H1 (cell line): Measurements from ENCODE around the gene MGMT. TPM values are rescaled to one million over a fixed set of nuclear protein-coding genes. Genes with fewer than 3 reads are reported as not detected.

ENCODE experiments used
- CTCF ChIA-PET: fragments of 300-600 bp; sonication (Branson Sonifier 250); formaldehyde crosslinking; loops from one replicate; lab custom pipeline; 2021; ENCODE audit not compliant: partially characterized antibody; lab: Charles Lee
- POLR2A ChIA-PET: fragments of 300-600 bp; sonication (Branson Sonifier 250); formaldehyde crosslinking; loops from one replicate; lab custom pipeline; 2021; ENCODE audit warnings: inconsistent platforms; ENCODE audit not compliant: partially characterized antibody; lab: Charles Lee
- DNase-seq, 2 experiments: peaks; one replicate each; pipeline versions ENCODE4 v3.0.0 to v3.0.0-alpha.2; 2010 to 2022; ENCODE audit warnings: low spot score in 2 of 2, low read depth in 1 of 2, mixed read lengths in 1 of 2
- FAIRE-seq: peaks from 2 replicates; lab custom pipeline; 2011; peaks lifted over from hg19 to GRCh38; lab: Jason Lieb, UNC
- H2AFZ ChIP-seq: 2 replicates; pipeline ENCODE4 v1.8.1; 2012; ENCODE audit warnings: low read length, inconsistent platforms
- H2AK5ac ChIP-seq: 2 replicates; pipeline ENCODE4 v1.6.1; 2013; ENCODE audit warnings: low read depth, low read length
- H2BK120ac ChIP-seq: replicated peaks from 2 replicates; pipeline ENCODE3; 2013; ENCODE audit warnings: low read depth, low read length, inconsistent platforms
- H2BK12ac ChIP-seq: 2 replicates; pipeline ENCODE4 v1.6.1; 2013; ENCODE audit warnings: low read depth, low read length
- H2BK15ac ChIP-seq: 2 replicates; pipeline ENCODE4 v1.6.1; 2013; ENCODE audit warnings: low read length
- H2BK20ac ChIP-seq: 2 replicates; pipeline ENCODE4 v1.6.1; 2013; ENCODE audit warnings: low read length
- H2BK5ac ChIP-seq: 2 replicates; pipeline ENCODE4 v1.6.1; 2013; ENCODE audit warnings: low read depth, low read length
- H3K14ac ChIP-seq: 2 replicates; pipeline ENCODE4 v1.6.1; 2013; ENCODE audit warnings: inconsistent platforms; ENCODE audit not compliant: insufficient read length
- H3K18ac ChIP-seq: 2 replicates; pipeline ENCODE4 v1.6.1; 2013; ENCODE audit warnings: low read length; ENCODE audit errors: extremely low read depth
- H3K23ac ChIP-seq: 2 replicates; pipeline ENCODE4 v1.6.1; 2013; ENCODE audit warnings: inconsistent platforms; ENCODE audit not compliant: insufficient read length
- H3K23me2 ChIP-seq: 2 replicates; pipeline ENCODE4 v1.6.1; 2013; ENCODE audit warnings: low read depth, low read length
- H3K27ac ChIP-seq: 2 replicates; pipeline ENCODE4 v1.6.1; 2011; ENCODE audit warnings: low read depth, low read length, inconsistent platforms
- H3K27me3 ChIP-seq, 4 experiments: replicated peaks in 1 of 4; 1 replicate in 1 of 4; 2 replicates in 3 of 4; pipeline versions ENCODE4 v1.6.1 to v1.8.1; 2011 to 2013; ENCODE audit warnings: low read length in 3 of 4, mild to moderate bottlenecking in 3 of 4, inconsistent platforms in 2 of 4, mixed read lengths in 2 of 4, moderate library complexity in 1 of 4; ENCODE audit not compliant: control insufficient read depth in 3 of 4, insufficient read depth in 3 of 4; ENCODE audit errors: extremely low read depth in 1 of 4
- H3K36me3 ChIP-seq, 4 experiments: 2 replicates each; pipeline versions ENCODE4 v1.6.1 to v1.8.1; 2011 to 2013; ENCODE audit warnings: mild to moderate bottlenecking in 4 of 4, low read length in 3 of 4, moderate library complexity in 2 of 4, control low read depth in 1 of 4, inconsistent platforms in 1 of 4; ENCODE audit not compliant: insufficient read depth in 4 of 4, control insufficient read depth in 2 of 4
- H3K4ac ChIP-seq: replicated peaks from 2 replicates; pipeline ENCODE3; 2013; ENCODE audit warnings: low read length, low read depth, mixed read lengths, inconsistent platforms; ENCODE audit not compliant: insufficient read length
- H3K4me1 ChIP-seq, 4 experiments: replicated peaks in 1 of 4; 1 replicate in 1 of 4; 2 replicates in 3 of 4; pipeline versions ENCODE4 v1.6.1 to v1.8.1; 2011 to 2013; ENCODE audit warnings: low read length in 3 of 4, inconsistent platforms in 2 of 4, mixed read lengths in 1 of 4; ENCODE audit not compliant: insufficient read depth in 4 of 4, control insufficient read depth in 3 of 4
- H3K4me2 ChIP-seq, 2 experiments: 2 replicates each; pipeline versions ENCODE4 v1.6.1 to v1.8.1; 2011 to 2013; ENCODE audit warnings: low read depth in 2 of 2, low read length in 2 of 2, control low read depth in 1 of 2, inconsistent platforms in 1 of 2, mild to moderate bottlenecking in 1 of 2; ENCODE audit not compliant: insufficient read depth in 1 of 2
- H3K4me3 ChIP-seq, 4 experiments: fragments of 200-600, 300-600 bp in 1 of 4; sonication (generic), shearing (Covaris generic), sonication (Bioruptor Twin) in 1 of 4; 2 replicates each; pipeline versions ENCODE4 v1.5.1 to v1.8.1; 2011 to 2016; ENCODE audit warnings: low read length in 4 of 4, low read depth in 3 of 4, control low read depth in 2 of 4, inconsistent platforms in 2 of 4, mild to moderate bottlenecking in 2 of 4, mixed read lengths in 1 of 4, moderate library complexity in 1 of 4; ENCODE audit not compliant: insufficient read depth in 2 of 4; ENCODE audit errors: extremely low read depth in 1 of 4
- H3K56ac ChIP-seq: replicated peaks from 2 replicates; pipeline ENCODE3; 2013; ENCODE audit warnings: low read depth, mild to moderate bottlenecking, mixed read lengths, low read length, inconsistent platforms; ENCODE audit not compliant: insufficient read length
- H3K79me1 ChIP-seq: 2 replicates; pipeline ENCODE4 v1.6.1; 2013; ENCODE audit warnings: low read depth, low read length, control low read depth
- H3K79me2 ChIP-seq, 2 experiments: 2 replicates each; pipeline versions ENCODE4 v1.6.1 to v1.8.1; 2012 to 2013; ENCODE audit warnings: low read length in 2 of 2, mild to moderate bottlenecking in 2 of 2, inconsistent platforms in 1 of 2; ENCODE audit not compliant: insufficient read depth in 2 of 2, control insufficient read depth in 1 of 2
- H3K9ac ChIP-seq, 4 experiments: replicated peaks in 1 of 4; 1 replicate in 1 of 4; 2 replicates in 3 of 4; pipeline versions ENCODE4 v1.6.1 to v1.8.1; 2011 to 2013; ENCODE audit warnings: low read depth in 3 of 4, low read length in 3 of 4, control low read depth in 2 of 4, mild to moderate bottlenecking in 2 of 4, moderate library complexity in 2 of 4, inconsistent platforms in 1 of 4; ENCODE audit errors: extremely low read depth in 1 of 4
- H3K9me3 ChIP-seq, 2 experiments: 2 replicates each; pipeline versions ENCODE4 v1.6.1 to v1.8.1; 2012 to 2013; ENCODE audit warnings: mild to moderate bottlenecking in 2 of 2, moderate library complexity in 2 of 2, control low read depth in 1 of 2, inconsistent platforms in 1 of 2, low read depth in 1 of 2, low read length in 1 of 2, mixed read lengths in 1 of 2; ENCODE audit not compliant: insufficient read depth in 2 of 2
- H4K20me1 ChIP-seq, 2 experiments: replicated peaks in 1 of 2; 2 replicates each; pipeline versions ENCODE3 to v1.8.1; 2011 to 2013; ENCODE audit warnings: inconsistent platforms in 2 of 2, low read length in 2 of 2, mild to moderate bottlenecking in 1 of 2; ENCODE audit not compliant: insufficient read depth in 2 of 2, control insufficient read depth in 1 of 2
- H4K5ac ChIP-seq: 2 replicates; pipeline ENCODE4 v1.6.1; 2013; ENCODE audit warnings: low read length, low read depth, mixed read lengths, inconsistent platforms; ENCODE audit not compliant: insufficient read length
- H4K8ac ChIP-seq: 2 replicates; pipeline ENCODE4 v1.8.0; 2013; ENCODE audit warnings: mild to moderate bottlenecking, moderate library complexity, low read length, inconsistent platforms; ENCODE audit not compliant: insufficient read depth; ENCODE audit errors: extremely low read depth
- H4K91ac ChIP-seq: replicated peaks from 2 replicates; pipeline ENCODE3; 2013; ENCODE audit warnings: low read length, mixed read lengths, inconsistent platforms; ENCODE audit not compliant: insufficient read length
- MAFK ChIP-seq: IDR thresholded peaks from 2 replicates; pipeline ENCODE4 v1.6.1; 2012; ENCODE audit warnings: low read depth, mild to moderate bottlenecking, improper control_type of control experiment, low read length
- WGBS, 2 experiments: shearing (Covaris generic) in 1 of 2; methylation state at CpG; one replicate each; pipeline versions ENCODE4 v1.1.6 to v1.1.7; 2013 to 2015; ENCODE audit warnings: low lambda C conversion rate in 2 of 2, mixed read lengths in 2 of 2, inconsistent platforms in 1 of 2, low coverage in 1 of 2, missing lambda C conversion rate in 1 of 2; ENCODE audit not compliant: insufficient replicate concordance in 2 of 2, insufficient coverage in 1 of 2, insufficient read length in 1 of 2; ENCODE audit errors: extremely low coverage in 1 of 2, missing lambda C conversion rate in 1 of 2; 5-methylcytosine and 5-hydroxymethylcytosine counted together
- polyA plus RNA-seq, 7 experiments: library from polyadenylated mRNA; depleted of rRNA in 3 of 7; stranded (reverse) in 5 of 7; unstranded in 2 of 7; fragments of >200 nt in 5 of 7; fragments of 200-250 nt in 2 of 7; gene quantifications; 1 replicate in 5 of 7; 2 replicates in 1 of 7; 4 replicates in 1 of 7; pipeline versions ENCODE4 v1.2.1 to v1.2.3, GENCODE V29; 2011 to 2013; ENCODE audit warnings: missing spikeins in 2 of 7, mixed read lengths in 2 of 7
- total RNA-seq: library from RNA; stranded (reverse); fragmentation: NEBNext Ultra II Directional; extraction: Animal tissue kit (Norgen Biotek cat#: 25700); gene quantifications from 2 replicates; pipeline ENCODE4 v1.2.1, GENCODE V29; 2021

Gene MGMT
- total and polyA plus RNA-seq, 2 of the 8 experiments (the other 6 are each of a cell fraction or from before 2014, with no cell fraction given), result 9.9 to 10.7 TPM

- Histone ChIP-seq H3K36me3 (no peaks in the 10 kb centered on the region; a peak in 1 of 8 replicates), H2AK5ac (no peak overlapping the region), H3K79me1 (no peaks in the 10 kb centered on the region), H2BK15ac (no peak overlapping the region), H3K4me2 (no peak overlapping the region), H4K20me1 (no peaks in the 10 kb centered on the region), H2AFZ (no peak overlapping the region), H3K27me3 (no peaks in the 10 kb centered on the region), H3K4me3 (no peak overlapping the region), H3K9me3 (no peaks in the 10 kb centered on the region), H4K91ac (no peak overlapping the region), H4K8ac (no peak overlapping the region), H3K9ac (no peak overlapping the region), H3K14ac (no peak overlapping the region), H3K79me2 (no peaks in the 10 kb centered on the region), H3K4ac (no peak overlapping the region), H3K56ac (no peak overlapping the region), H3K23ac (no peak overlapping the region), H2BK20ac (no peak overlapping the region), H2BK120ac (no peak overlapping the region), H3K23me2 (no peaks in the 10 kb centered on the region), H2BK5ac (no peak overlapping the region), H3K18ac (no peak overlapping the region), H4K5ac (no peak overlapping the region), H2BK12ac (no peak overlapping the region), H3K27ac (no peak overlapping the region), H3K4me1 (peaks cover 0 to 2% (median under 1%) of the 10 kb centered on the region in 4 experiments; a peak in 2 of 7 replicates)
- FAIRE-seq (no peak), DNase-seq (no peak)
- CTCF ChIA-PET, result interaction anchor here (2.0 kb wide), 1 partner anchor 38 kb away, joined by 6 read pairs; no protein-coding TSS in a partner anchor
- 88% methylated on average over 9 of the region's 9 CpGs; no CpG with 5 or more reads in 1 of the 2 experiments for WGBS, 2 experiments
- POLR2A ChIA-PET, result no interaction called here
- TF ChIP-seq MAFK, result no peak
Measured at GRCh38 chr10:129716881-129717280, 249.8 kb downstream of the MGMT start.
